SU-DHL-6 (cell line): Measurements from ENCODE around the gene THSD8.
A peak's percentile ranks its signal among the peaks of the same experiment; 100 is the strongest.

Source experiments
- H2AFZ ChIP-seq: fragments of 200-600 bp; sonication (generic); 2 replicates; pipeline ENCODE4 v1.6.1; 2014; ENCODE audit warnings: low read depth, mild to moderate bottlenecking, moderate library complexity, mixed read lengths, antibody characterized with exemption, low read length; ENCODE audit not compliant: severe bottlenecking
- H3F3A ChIP-seq: fragments of 200-600 bp; shearing (Covaris generic); 2 replicates; pipeline ENCODE4 v1.6.0; 2016; ENCODE audit warnings: antibody characterized with exemption, mild to moderate bottlenecking; ENCODE audit not compliant: insufficient read depth
- H3K27ac ChIP-seq: fragments of 200-600 bp; sonication (generic); 2 replicates; pipeline ENCODE4 v1.5.1; 2016; ENCODE audit warnings: low read depth, mild to moderate bottlenecking, low read length, moderate library complexity, mixed read lengths
- H3K27me3 ChIP-seq: fragments of 200-600 bp; sonication (generic), shearing (Covaris generic); 2 replicates; pipeline ENCODE4 v1.6.0; 2014; ENCODE audit warnings: mild to moderate bottlenecking, low read length
- H3K36me3 ChIP-seq: fragments of 200-600 bp; sonication (generic); 2 replicates; pipeline ENCODE4 v1.6.1; 2014; ENCODE audit warnings: mild to moderate bottlenecking, low read length, mixed read lengths
- H3K4me2 ChIP-seq: fragments of 300-600, 200-600 bp; shearing (Covaris generic), sonication (generic); 2 replicates; pipeline ENCODE4 v1.6.0; 2014; ENCODE audit warnings: low read length, low read depth, mild to moderate bottlenecking; ENCODE audit not compliant: poor library complexity, severe bottlenecking
- H3K4me3 ChIP-seq: fragments of 200-600 bp; sonication (generic); 2 replicates; pipeline ENCODE4 v1.5.1; 2014; ENCODE audit warnings: antibody characterized with exemption, low read length, mild to moderate bottlenecking, mixed read lengths; ENCODE audit not compliant: insufficient read depth, poor library complexity, severe bottlenecking
- H3K79me2 ChIP-seq: fragments of 200-600 bp; sonication (generic); 2 replicates; pipeline ENCODE4 v1.6.1; 2014; ENCODE audit warnings: mild to moderate bottlenecking, low read length, moderate library complexity; ENCODE audit not compliant: insufficient read depth
- H3K9ac ChIP-seq: fragments of 200-600 bp; sonication (generic); 2 replicates; pipeline ENCODE4 v1.7.0; 2014; ENCODE audit warnings: mild to moderate bottlenecking, low read length
- H3K9me2 ChIP-seq: fragments of 200-600 bp; sonication (generic); replicated peaks from 2 replicates; pipeline ENCODE4 v1.6.1; 2014; ENCODE audit warnings: low read length; ENCODE audit not compliant: insufficient read depth
- H3K9me3 ChIP-seq: fragments of 200-600 bp; sonication (generic); 2 replicates; pipeline ENCODE4 v1.6.1; 2014; ENCODE audit warnings: low read length, mixed read lengths; ENCODE audit not compliant: insufficient read depth
- H4K20me1 ChIP-seq: fragments of 200-600 bp; sonication (generic); 2 replicates; pipeline ENCODE4 v1.6.1; 2014; ENCODE audit warnings: low read depth, mild to moderate bottlenecking, antibody characterized with exemption, low read length, moderate library complexity, mixed read lengths
- CTCF ChIP-seq: fragments of 200-600 bp; sonication (generic); IDR thresholded peaks from one replicate; pipeline ENCODE4 v1.5.1; 2017; ENCODE audit warnings: antibody characterized with exemption, mild to moderate bottlenecking, low read length, moderate library complexity; ENCODE audit not compliant: insufficient read depth, poor library complexity, severe bottlenecking
- EZH2phosphoT487 ChIP-seq: fragments of 200-600 bp; sonication (generic), shearing (Covaris generic); conservative IDR thresholded peaks from 2 replicates; pipeline ENCODE4 v1.6.1; 2018; ENCODE audit warnings: mild to moderate bottlenecking, antibody characterized with exemption, low read length, moderate library complexity, mixed read lengths

The THSD8 gene

GRCh38 chr19:12833738-12834565 lies 32.1 kb downstream of the THSD8 start:
- H3K4me2 ChIP-seq, result peak overlapping the region; percentile 60
- H3K27me3 ChIP-seq, result no peaks in the 10 kb centered on the region
- no peaks in the 10 kb centered on the region for H3K79me2 ChIP-seq
- no peak overlapping the region for H3K27ac ChIP-seq
- no peaks in the 10 kb centered on the region for H3K9me3 ChIP-seq
- peaks cover 13% of the 10 kb centered on the region for H3F3A ChIP-seq
- peak overlapping the region; percentile 81 for H3K4me3 ChIP-seq
- no peaks in the 10 kb centered on the region for H4K20me1 ChIP-seq
- no peaks in the 10 kb centered on the region for H3K36me3 ChIP-seq
- TF ChIP-seq CTCF (no peak), EZH2phosphoT487 (no peak)
- H3K9ac ChIP-seq, result peak overlapping the region; percentile 71
- peak overlapping the region; percentile 94 for H2AFZ ChIP-seq
- no peaks in the 10 kb centered on the region for H3K9me2 ChIP-seq

GRCh38 chr19:12834566-12834943 lies 32.7 kb downstream of the THSD8 start, which contains the start of gene RTBDN:
RTBDN (minus strand) TSS chr19:12834579; CDS start chr19:12829979, 4,600 bp downstream.
- TF ChIP-seq CTCF, result no peak
- TF ChIP-seq EZH2phosphoT487, result no peak
- Histone ChIP-seq H3K79me2 (no peaks in the 10 kb centered on the region), H3K9ac (peak within 1 kb of the TSS; percentile 71), H3K27me3 (no peaks in the 10 kb centered on the region), H3K9me3 (no peaks in the 10 kb centered on the region), H3K4me3 (peak within 1 kb of the TSS; percentile 81), H3K4me2 (peak within 1 kb of the TSS; percentile 69), H4K20me1 (no peaks in the 10 kb centered on the region), H3K9me2 (no peaks in the 10 kb centered on the region), H3F3A (peaks cover 19% of the 10 kb centered on the region), H3K27ac (no peak within 1 kb of the TSS), H2AFZ (peak within 1 kb of the TSS; percentile 94), H3K36me3 (no peaks in the 10 kb centered on the region)

- H4K20me1 ChIP-seq, result no peaks in the 10 kb centered on the region
- no peak overlapping the region for H3K4me3 ChIP-seq
- H3F3A ChIP-seq, result peaks cover 25% of the 10 kb centered on the region
- H3K36me3 ChIP-seq, result no peaks in the 10 kb centered on the region
- peak overlapping the region; percentile 71; the same call in 1 of the 2 replicates for H3K9ac ChIP-seq
- no peak overlapping the region for H3K27ac ChIP-seq
- H3K9me2 ChIP-seq, result no peaks in the 10 kb centered on the region
- H3K27me3 ChIP-seq, result no peaks in the 10 kb centered on the region
- TF ChIP-seq EZH2phosphoT487 (no peak), CTCF (no peak)
- no peak overlapping the region for H2AFZ ChIP-seq
- H3K4me2 ChIP-seq, result peak overlapping the region; percentile 60
- no peaks in the 10 kb centered on the region for H3K9me3 ChIP-seq
- H3K79me2 ChIP-seq, result 0 out of 2 replicates have a peak, but pooled peaks cover 3% of the 10 kb centered on the region
These were observed 33.3 kb downstream of the THSD8 start for GRCh38 chr19:12834976-12835757.
